SK-N-SH (cell line): ENCODE measurements around the gene ANGPTL4.

Experiments used
- CHD2 ChIP-seq: fragments of 150-350 bp; IDR thresholded peaks from 2 replicates; pipeline ENCODE4 v1.6.1; 2018; ENCODE audit warnings: low read length; ENCODE audit not compliant: partially characterized antibody
- EP300 ChIP-seq, 2 experiments: IDR thresholded peaks; 2 replicates each; pipeline versions ENCODE4 v1.4.0 to v1.6.1; 2012; ENCODE audit warnings: borderline replicate concordance in 1 of 2, low read depth in 1 of 2, low read length in 1 of 2
- EZH2phosphoT487 ChIP-seq: fragments of 200-600 bp; sonication (generic); IDR thresholded peaks from 2 replicates; pipeline ENCODE4 v1.6.1; 2017; ENCODE audit warnings: low read depth, mixed run types, mild to moderate bottlenecking, antibody characterized with exemption, moderate library complexity, borderline replicate concordance
- POLR2AphosphoS5 ChIP-seq: IDR thresholded peaks from 2 replicates; pipeline ENCODE4 v1.6.1; 2012; ENCODE audit warnings: low read depth, low read length
- RAD21 ChIP-seq: IDR thresholded peaks from 2 replicates; pipeline ENCODE4 v1.6.1; 2012; ENCODE audit warnings: mild to moderate bottlenecking, low read length
- RCOR1 ChIP-seq: fragments of 150-350 bp; IDR thresholded peaks from 2 replicates; pipeline ENCODE4 v1.6.1; 2017; ENCODE audit warnings: antibody characterized with exemption, low read length
- SIN3A ChIP-seq: IDR thresholded peaks from 2 replicates; pipeline ENCODE4 v1.6.1; 2012; ENCODE audit warnings: low read depth, mild to moderate bottlenecking, low read length, moderate library complexity, borderline replicate concordance
- TAF1 ChIP-seq: IDR thresholded peaks from 2 replicates; pipeline ENCODE4 v1.6.1; 2012; ENCODE audit warnings: low read depth, mild to moderate bottlenecking, low read length, moderate library complexity, borderline replicate concordance
- TEAD4 ChIP-seq: IDR thresholded peaks from 2 replicates; pipeline ENCODE4 v1.4.0; 2012; ENCODE audit warnings: mild to moderate bottlenecking, borderline replicate concordance; ENCODE audit not compliant: insufficient read depth
- YY1 ChIP-seq: IDR thresholded peaks from 2 replicates; pipeline ENCODE4 v1.4.0; 2012; ENCODE audit warnings: low read depth, mild to moderate bottlenecking
- TF ChIP-seq, protein P1 (sequence below): fragments of 200-600 bp; sonication (generic); IDR thresholded peaks from 2 replicates; pipeline ENCODE4 v1.6.1; 2017; ENCODE audit warnings: antibody characterized with exemption, mild to moderate bottlenecking, moderate library complexity

DNA sequence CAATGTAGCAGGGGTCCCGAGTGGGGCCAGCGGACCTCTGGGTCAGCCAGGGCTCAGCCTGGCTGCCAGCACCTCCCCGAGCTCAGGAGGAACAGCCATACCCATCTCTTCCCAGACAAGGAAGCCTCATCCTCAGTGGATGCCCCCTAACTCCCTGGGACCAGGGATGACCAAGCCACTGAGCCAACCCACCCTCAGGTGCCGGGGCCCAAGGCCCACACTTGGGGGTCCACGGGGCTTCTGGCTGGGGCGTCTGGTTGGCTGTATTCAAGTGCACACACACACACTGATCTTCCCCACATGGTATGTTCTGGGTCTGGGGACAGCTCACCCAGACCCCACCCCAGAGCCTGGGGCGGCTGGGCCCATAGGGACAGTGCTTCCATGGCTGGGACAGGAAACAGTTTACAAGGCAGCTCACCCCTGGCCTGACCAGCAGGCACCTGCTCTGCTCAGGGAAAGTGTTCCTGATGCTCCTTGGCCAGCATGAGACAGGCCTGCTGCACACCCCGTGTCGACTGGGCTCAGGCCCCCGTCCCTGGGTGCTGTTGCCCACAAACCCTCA is 33.9 kb downstream of the ANGPTL4 start:
- TF ChIP-seq, protein P1, sequence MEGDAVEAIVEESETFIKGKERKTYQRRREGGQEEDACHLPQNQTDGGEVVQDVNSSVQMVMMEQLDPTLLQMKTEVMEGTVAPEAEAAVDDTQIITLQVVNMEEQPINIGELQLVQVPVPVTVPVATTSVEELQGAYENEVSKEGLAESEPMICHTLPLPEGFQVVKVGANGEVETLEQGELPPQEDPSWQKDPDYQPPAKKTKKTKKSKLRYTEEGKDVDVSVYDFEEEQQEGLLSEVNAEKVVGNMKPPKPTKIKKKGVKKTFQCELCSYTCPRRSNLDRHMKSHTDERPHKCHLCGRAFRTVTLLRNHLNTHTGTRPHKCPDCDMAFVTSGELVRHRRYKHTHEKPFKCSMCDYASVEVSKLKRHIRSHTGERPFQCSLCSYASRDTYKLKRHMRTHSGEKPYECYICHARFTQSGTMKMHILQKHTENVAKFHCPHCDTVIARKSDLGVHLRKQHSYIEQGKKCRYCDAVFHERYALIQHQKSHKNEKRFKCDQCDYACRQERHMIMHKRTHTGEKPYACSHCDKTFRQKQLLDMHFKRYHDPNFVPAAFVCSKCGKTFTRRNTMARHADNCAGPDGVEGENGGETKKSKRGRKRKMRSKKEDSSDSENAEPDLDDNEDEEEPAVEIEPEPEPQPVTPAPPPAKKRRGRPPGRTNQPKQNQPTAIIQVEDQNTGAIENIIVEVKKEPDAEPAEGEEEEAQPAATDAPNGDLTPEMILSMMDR = no peak
- TF ChIP-seq POLR2AphosphoS5 (no peak), RAD21 (no peak), EP300 (IDR thresholded peaks at IDR 0.05; ENCODE audit: borderline replicate concordance in 1 of 2, low read depth in 1 of 2, low read length in 1 of 2) (no peak), SIN3A (no peak), CHD2 (no peak), TAF1 (no peak), EZH2phosphoT487 (no peak), TEAD4 (no peak), RCOR1 (no peak), YY1 (no peak)
